B cell (primary cell): ENCODE data around the gene LPCAT3. TPM values are rescaled to one million over a fixed set of nuclear protein-coding genes. Genes with fewer than 3 reads are reported as not detected.

Source experiments
- ATAC-seq: fragments of 200-7000 bp; cut with Tn5 transposase; one replicate; pipeline ENCODE4 v1.10.0; 2021; ENCODE audit warnings: low read depth, mild to moderate bottlenecking, moderate number of reproducible peaks, moderate library complexity
- CTCF ChIA-PET: fragments of 350-600 bp; sonication (Branson Sonifier 250); formaldehyde crosslinking; loops from one replicate; lab custom pipeline; 2021; ENCODE audit warnings: antibody characterized with exemption, inconsistent platforms; lab: Charles Lee
- POLR2A ChIA-PET: fragments of 350-600 bp; sonication (Branson Sonifier 250); formaldehyde crosslinking; loops from one replicate; lab custom pipeline; 2021; ENCODE audit warnings: antibody characterized with exemption; lab: Charles Lee
- DNase-seq: peaks from one replicate; pipeline ENCODE4 v3.0.0; 2013
- H2AFZ ChIP-seq: 2 replicates; pipeline ENCODE4 v1.6.1; 2012; ENCODE audit warnings: mild to moderate bottlenecking, low read depth, low read length; ENCODE audit not compliant: insufficient read depth, poor library complexity, severe bottlenecking
- H3K27ac ChIP-seq, 2 donors: 1 replicate in 1 of 2; 2 replicates in 1 of 2; pipeline ENCODE4 v1.5.1; 2012 to 2013; ENCODE audit warnings: low read length in 2 of 2, mild to moderate bottlenecking in 2 of 2, moderate library complexity in 1 of 2
- H3K27me3 ChIP-seq, 4 experiments: fragments of 200-600 bp in 1 of 4; sonication (generic) in 1 of 4; replicated peaks in 1 of 4; 1 replicate in 2 of 4; 2 replicates in 2 of 4; pipeline versions ENCODE4 v1.6.1 to v1.7.0; 2013 to 2016; ENCODE audit warnings: low read length in 3 of 4, mild to moderate bottlenecking in 2 of 4, mixed read lengths in 1 of 4, moderate library complexity in 1 of 4; ENCODE audit not compliant: insufficient read depth in 4 of 4, control insufficient read depth in 3 of 4; ENCODE audit errors: control extremely low read depth in 1 of 4
- H3K36me3 ChIP-seq, 2 experiments: replicated peaks in 1 of 2; 1 replicate in 1 of 2; 2 replicates in 1 of 2; pipeline versions ENCODE4 v1.6.1 to v1.7.1; 2013; ENCODE audit warnings: low read length in 1 of 2; ENCODE audit not compliant: insufficient read depth in 2 of 2, control insufficient read depth in 1 of 2; ENCODE audit errors: control extremely low read depth in 1 of 2, extremely low read depth in 1 of 2
- H3K4me1 ChIP-seq, 2 donors: fragments of 200-600 bp in 1 of 2; sonication (generic) in 1 of 2; 1 replicate in 1 of 2; 2 replicates in 1 of 2; pipeline versions ENCODE4 v1.5.1 to v1.6.1; 2013 to 2017; ENCODE audit warnings: low read length in 2 of 2; ENCODE audit not compliant: control insufficient read depth in 2 of 2, insufficient read depth in 2 of 2
- H3K4me2 ChIP-seq: replicated peaks from 2 replicates; pipeline ENCODE3; 2012; ENCODE audit warnings: mild to moderate bottlenecking, low read depth, low read length; ENCODE audit not compliant: poor library complexity, severe bottlenecking
- H3K4me3 ChIP-seq, 5 experiments: fragments of 200-600 bp in 1 of 5; sonication (generic) in 1 of 5; 1 replicate in 3 of 5; 2 replicates in 2 of 5; pipeline versions ENCODE4 v1.5.1 to v1.7.0; 2011 to 2016; ENCODE audit warnings: low read length in 4 of 5, mild to moderate bottlenecking in 4 of 5, low read depth in 2 of 5, control low read depth in 1 of 5, moderate library complexity in 1 of 5; ENCODE audit not compliant: insufficient read depth in 1 of 5; ENCODE audit errors: control extremely low read depth in 1 of 5, extremely low read depth in 1 of 5
- H3K79me2 ChIP-seq: fragments of 200-600 bp; sonication (generic); one replicate; pipeline ENCODE4 v1.6.0; 2016; ENCODE audit warnings: low read length; ENCODE audit not compliant: control insufficient read depth, insufficient read depth
- H3K9ac ChIP-seq: fragments of 200-600 bp; sonication (generic); 2 replicates; pipeline ENCODE4 v1.6.1; 2017; ENCODE audit warnings: mild to moderate bottlenecking, low read length, moderate library complexity
- H3K9me3 ChIP-seq, 3 donors: one replicate each; pipeline versions ENCODE4 v1.6.1 to v1.7.1; 2013; ENCODE audit warnings: low read length in 2 of 3; ENCODE audit not compliant: control insufficient read depth in 2 of 3, insufficient read depth in 1 of 3; ENCODE audit errors: control extremely low read depth in 1 of 3
- H4K20me1 ChIP-seq: 2 replicates; pipeline ENCODE4 v1.6.0; 2012; ENCODE audit warnings: mild to moderate bottlenecking, low read length; ENCODE audit not compliant: insufficient read depth, control insufficient read depth, poor library complexity, severe bottlenecking
- H3K27ac Mint-ChIP-seq: one replicate; pipeline ENCODE4 v1.8.0; 2021; ENCODE audit warnings: mixed read lengths
- H3K27me3 Mint-ChIP-seq: one replicate; pipeline ENCODE4 v1.8.0; 2021; ENCODE audit warnings: mixed read lengths
- H3K4me1 Mint-ChIP-seq: one replicate; pipeline ENCODE4 v1.8.0; 2021; ENCODE audit warnings: mixed read lengths
- H3K4me3 Mint-ChIP-seq: one replicate; pipeline ENCODE4 v1.8.0; 2021; ENCODE audit warnings: mixed read lengths
- H3K9me3 Mint-ChIP-seq: one replicate; pipeline ENCODE4 v1.8.0; 2022; ENCODE audit warnings: mixed read lengths; ENCODE audit not compliant: insufficient read depth
- CTCF ChIP-seq: fragments of 200-600 bp; IDR thresholded peaks from one replicate; pipeline ENCODE4 v1.8.0; 2022; ENCODE audit warnings: antibody characterized with exemption, mild to moderate bottlenecking
- EZH2 ChIP-seq: IDR thresholded peaks from 2 replicates; pipeline ENCODE4 v1.6.1; 2012; ENCODE audit warnings: borderline replicate concordance, low read depth, mild to moderate bottlenecking, moderate library complexity, low read length; ENCODE audit not compliant: insufficient read depth, poor library complexity, severe bottlenecking
- WGBS: methylation state at CpG from one replicate; pipeline ENCODE4 v1.1.5; 2013; ENCODE audit warnings: missing lambda C conversion rate; ENCODE audit not compliant: insufficient coverage; 5-methylcytosine and 5-hydroxymethylcytosine counted together
- intact Hi-C: fragments of 100-400 bp; cut with micrococcal nuclease; formaldehyde crosslinking; loops from one replicate; pipeline ENCODE4 v1.10.0; 2022
- polyA plus RNA-seq: library from polyadenylated mRNA; depleted of rRNA; stranded (reverse); fragments of >200 nt; gene quantifications from 2 replicates; pipeline ENCODE4 v1.2.3, GENCODE V29; 2012
- total RNA-seq, 2 donors: library from RNA; stranded (reverse); fragments of 120-200 nt in 1 of 2; gene quantifications; 1 replicate in 1 of 2; 2 replicates in 1 of 2; pipeline versions ENCODE4 v1.2.3 to v1.2.4, GENCODE V29; 2013 to 2022

Gene LPCAT3
- total and polyA plus RNA-seq, 2 donors (not counting 1 experiment from before 2014, with no cell fraction given) = 17.6 to 26.2 TPM

GRCh38 chr12:6978611-6979011, 39.7 kb downstream of the LPCAT3 start:
- Histone ChIP-seq H3K9me3 (no peaks in the 10 kb centered on the region), H4K20me1 (peaks cover 17% of the 10 kb centered on the region), H3K4me1 (no peaks in the 10 kb centered on the region), H3K4me2 (no peak overlapping the region), H2AFZ (no peak overlapping the region), H3K27me3 (no peaks in the 10 kb centered on the region), H3K9ac (no peak overlapping the region), H3K27ac (no peak overlapping the region), H3K36me3 (peaks cover 1 to 84% of the 10 kb centered on the region in 2 experiments), H3K4me3 (no peak overlapping the region), H3K79me2 (peaks cover 12% of the 10 kb centered on the region)
- no peak overlapping the region for H3K4me3 Mint-ChIP-seq
- CTCF ChIA-PET = no interaction called here
- no peaks in the 10 kb centered on the region for H3K27me3 Mint-ChIP-seq
- WGBS = no CpG with 5 or more reads among the region's 3 CpGs
- intact Hi-C loops = no loop called here
- H3K9me3 Mint-ChIP-seq = no peaks in the 10 kb centered on the region
- no peak overlapping the region for H3K27ac Mint-ChIP-seq
- H3K4me1 Mint-ChIP-seq = no peaks in the 10 kb centered on the region
- POLR2A ChIA-PET = no interaction called here
- DNase-seq (no peak), ATAC-seq (no peak)
- no peak for TF ChIP-seq EZH2
- TF ChIP-seq CTCF = no peak

GRCh38 chr12:6978188-6978587, 40.1 kb downstream of the LPCAT3 start:
- Histone ChIP-seq H3K4me2 (no peak overlapping the region), H2AFZ (no peak overlapping the region), H3K79me2 (peaks cover 16% of the 10 kb centered on the region), H4K20me1 (peaks cover 17% of the 10 kb centered on the region), H3K9ac (no peak overlapping the region), H3K4me3 (no peak overlapping the region), H3K9me3 (no peaks in the 10 kb centered on the region), H3K36me3 (peaks cover 1 to 80% of the 10 kb centered on the region in 2 experiments), H3K4me1 (no peaks in the 10 kb centered on the region), H3K27me3 (no peaks in the 10 kb centered on the region), H3K27ac (no peak overlapping the region)
- DNase-seq = no peak
- CTCF ChIA-PET = interaction anchor here (0.8 kb wide), 1 partner anchor 27 kb away, joined by 3 read pairs; no protein-coding TSS in a partner anchor
- H3K4me1 Mint-ChIP-seq = no peaks in the 10 kb centered on the region
- no peak overlapping the region for H3K4me3 Mint-ChIP-seq
- WGBS = 96% methylated on average over 5 of the region's 6 CpGs
- ATAC-seq = no peak
- TF ChIP-seq EZH2 = no peak
- no peak for TF ChIP-seq CTCF
- POLR2A ChIA-PET = no interaction called here
- no peak overlapping the region for H3K27ac Mint-ChIP-seq
- no peaks in the 10 kb centered on the region for H3K9me3 Mint-ChIP-seq
- H3K27me3 Mint-ChIP-seq = no peaks in the 10 kb centered on the region
- intact Hi-C loops = no loop called here
